CD4-positive, alpha-beta T cell treated with Interleukin-17A for 4 hours (primary cell): ENCODE results near the gene HBE1.
"Not testable (repeated sequence)": the region's sequence is repeated elsewhere in the genome, so short reads cannot be mapped to it uniquely, and the experiment has no call there.

Experiments
- DNase-seq: peaks from one replicate; pipeline ENCODE4 v3.0.0-alpha.2; 2020; ENCODE audit warnings: mixed read lengths

Gene HBE1

GRCh38 chr11:5252192-5252918 is 17.4 kb downstream of the HBE1 start:
- no peak for DNase-seq

- no peak for DNase-seq
These were observed 18.0 kb downstream of the HBE1 start for GRCh38 chr11:5251746-5252145.

- no peak for DNase-seq
These were observed 19.1 kb downstream of the HBE1 start for GRCh38 chr11:5250543-5251204.

- DNase-seq = not testable (repeated sequence)
These were observed 19.8 kb downstream of the HBE1 start, which contains the start of gene HBG1 for GRCh38 chr11:5249807-5250396. Gene HBG1 (minus strand): TSS chr11:5249857. CDS start chr11:5249804, 53 bp downstream.

GRCh38 chr11:5248498-5248897 is 21.2 kb downstream of the HBE1 start:
- DNase-seq = not testable (repeated sequence)

GRCh38 chr11:5247472-5248192 is 22.1 kb downstream of the HBE1 start:
- no peak for DNase-seq

GRCh38 chr11:5246772-5247471 is 22.8 kb downstream of the HBE1 start:
- no peak for DNase-seq

GRCh38 chr11:5245155-5245554 is 24.6 kb downstream of the HBE1 start:
- no peak for DNase-seq

GRCh38 chr11:5243816-5244180 is 25.9 kb downstream of the HBE1 start:
- no peak for DNase-seq

GRCh38 chr11:5242933-5243815 is 26.6 kb downstream of the HBE1 start:
- DNase-seq = no peak

GRCh38 chr11:5242208-5242607 is 27.5 kb downstream of the HBE1 start:
- DNase-seq = no peak

GRCh38 chr11:5241458-5241857 is 28.3 kb downstream of the HBE1 start:
- no peak for DNase-seq

GRCh38 chr11:5240458-5240857 is 29.3 kb downstream of the HBE1 start:
- DNase-seq = no peak

- no peak for DNase-seq
These were observed 29.7 kb downstream of the HBE1 start for GRCh38 chr11:5240056-5240455.

- no peak for DNase-seq
These were observed 30.7 kb downstream of the HBE1 start for GRCh38 chr11:5239046-5239445.

- no peak for DNase-seq
These were observed 31.3 kb downstream of the HBE1 start for GRCh38 chr11:5238486-5238885.

GRCh38 chr11:5237420-5237819 is 32.3 kb downstream of the HBE1 start:
- DNase-seq = no peak

- no peak for DNase-seq
These were observed 34.2 kb downstream of the HBE1 start for GRCh38 chr11:5235364-5236095.

GRCh38 chr11:5234381-5234834 is 35.3 kb downstream of the HBE1 start, which contains the start of gene HBD:
Gene HBD (minus strand): TSS chr11:5234483. CDS start chr11:5234433, 50 bp downstream.
- no peak for DNase-seq

- DNase-seq = no peak
These were observed 36.4 kb downstream of the HBE1 start for GRCh38 chr11:5233307-5233706.

GRCh38 chr11:5232821-5233220 is 36.9 kb downstream of the HBE1 start:
- no peak for DNase-seq
